NAMALWA (cell line): ENCODE results near the gene PKNOX2.

Source experiments
- DNase-seq: peaks from one replicate; pipeline ENCODE4 v3.0.0-alpha.2; 2015; ENCODE audit warnings: low spot score

Gene PKNOX2

GRCh38 chr11:125154378-125155099 is 10.0 kb upstream of the PKNOX2 start:
- DNase-seq = no peak

- DNase-seq = no peak
Measured at GRCh38 chr11:125155100-125155444, 9.5 kb upstream of the PKNOX2 start.

GRCh38 chr11:125155767-125156166 is 8.8 kb upstream of the PKNOX2 start:
- DNase-seq = no peak

GRCh38 chr11:125156346-125157117 is 8.0 kb upstream of the PKNOX2 start:
- DNase-seq = no peak

GRCh38 chr11:125157118-125157733 is 7.3 kb upstream of the PKNOX2 start:
- DNase-seq = no peak

- DNase-seq = no peak
Measured at GRCh38 chr11:125157953-125158680, 6.4 kb upstream of the PKNOX2 start.

- DNase-seq = no peak
Measured at GRCh38 chr11:125162743-125163142, 1.8 kb upstream of the PKNOX2 start.

- no peak for DNase-seq
Measured at GRCh38 chr11:125163431-125164063, 1.0 kb upstream of the PKNOX2 start.

GRCh38 chr11:125164091-125164421 is 495 bp upstream of the PKNOX2 start:
- DNase-seq = no peak

GRCh38 chr11:125165111-125165842 is 726 bp downstream of the PKNOX2 start:
- no peak for DNase-seq

GRCh38 chr11:125165843-125166763 is 1.6 kb downstream of the PKNOX2 start:
- DNase-seq = no peak

- DNase-seq = no peak
Measured at GRCh38 chr11:125166764-125167291, 2.3 kb downstream of the PKNOX2 start.

GRCh38 chr11:125167292-125167953 is 2.9 kb downstream of the PKNOX2 start:
- no peak for DNase-seq

GRCh38 chr11:125167954-125168835 is 3.6 kb downstream of the PKNOX2 start:
- DNase-seq = no peak

- no peak for DNase-seq
Measured at GRCh38 chr11:125168918-125169456, 4.4 kb downstream of the PKNOX2 start.

- no peak for DNase-seq
Measured at GRCh38 chr11:125170001-125170509, 5.5 kb downstream of the PKNOX2 start.

GRCh38 chr11:125170510-125171031 is 6.0 kb downstream of the PKNOX2 start:
- no peak for DNase-seq

- DNase-seq = no peak
Measured at GRCh38 chr11:125171974-125172373, 7.4 kb downstream of the PKNOX2 start.
